Loucy (cell line): Measurements from ENCODE around the gene COX19.
A peak's percentile ranks its signal among the peaks of the same experiment; 100 is the strongest.

Experiments used
- H2AFZ ChIP-seq: fragments of 200-600 bp; sonication (generic); 2 replicates; pipeline ENCODE4 v1.6.0; 2016; ENCODE audit warnings: antibody characterized with exemption, mild to moderate bottlenecking, low read length, moderate library complexity
- H3F3A ChIP-seq: fragments of 200-600 bp; 2 replicates; pipeline ENCODE4 v1.6.0; 2016; ENCODE audit warnings: antibody characterized with exemption, low read depth, mild to moderate bottlenecking
- H3K27me3 ChIP-seq: fragments of 200-600 bp; sonication (generic); 2 replicates; pipeline ENCODE4 v1.6.1; 2014; ENCODE audit warnings: low read length, mild to moderate bottlenecking; ENCODE audit not compliant: insufficient read depth, poor library complexity, severe bottlenecking
- H3K36me3 ChIP-seq: fragments of 200-600 bp; sonication (generic); 2 replicates; pipeline ENCODE4 v1.6.1; 2016; ENCODE audit warnings: low read length; ENCODE audit not compliant: insufficient read depth
- H3K4me1 ChIP-seq: fragments of 200-600 bp; sonication (generic); 2 replicates; pipeline ENCODE4 v1.5.1; 2014; ENCODE audit warnings: low read length, mild to moderate bottlenecking; ENCODE audit not compliant: insufficient read depth, poor library complexity, severe bottlenecking
- H3K4me2 ChIP-seq: fragments of 200-600 bp; sonication (generic); 2 replicates; pipeline ENCODE4 v1.6.0; 2014; ENCODE audit warnings: antibody characterized with exemption, low read length, low read depth, mild to moderate bottlenecking; ENCODE audit not compliant: poor library complexity, severe bottlenecking
- H3K4me3 ChIP-seq: fragments of 200-600 bp; sonication (generic); 2 replicates; pipeline ENCODE4 v1.5.1; 2014; ENCODE audit warnings: low read length, mild to moderate bottlenecking, mixed read lengths; ENCODE audit not compliant: poor library complexity, severe bottlenecking
- H3K79me2 ChIP-seq: fragments of 200-600 bp; sonication (generic); 2 replicates; pipeline ENCODE4 v1.6.1; 2014; ENCODE audit warnings: low read length; ENCODE audit not compliant: insufficient read depth
- H3K9ac ChIP-seq: fragments of 200-600 bp; sonication (generic); 2 replicates; pipeline ENCODE4 v1.6.0; 2014; ENCODE audit warnings: mild to moderate bottlenecking, low read depth, low read length, moderate library complexity; ENCODE audit not compliant: poor library complexity, severe bottlenecking
- H3K9me2 ChIP-seq: fragments of 200-600 bp; sonication (generic); replicated peaks from 2 replicates; pipeline ENCODE4 v1.6.1; 2016; ENCODE audit warnings: low read depth, low read length, mixed read lengths
- H3K9me3 ChIP-seq: fragments of 200-600 bp; sonication (generic); 2 replicates; pipeline ENCODE4 v1.6.1; 2014; ENCODE audit warnings: mild to moderate bottlenecking, antibody characterized with exemption, low read length, low read depth; ENCODE audit not compliant: insufficient read depth
- H4K20me1 ChIP-seq: fragments of 200-600 bp; sonication (generic); 2 replicates; pipeline ENCODE4 v1.6.0; 2014; ENCODE audit warnings: antibody characterized with exemption, low read length, mild to moderate bottlenecking; ENCODE audit not compliant: insufficient read depth, poor library complexity, severe bottlenecking
- EZH2phosphoT487 ChIP-seq: fragments of 200-600 bp; IDR thresholded peaks from 2 replicates; pipeline ENCODE4 v1.6.1; 2018; ENCODE audit warnings: antibody characterized with exemption, mild to moderate bottlenecking, moderate library complexity, borderline replicate concordance
- TF ChIP-seq, protein P1 (sequence below): fragments of 200-600 bp; sonication (generic); conservative IDR thresholded peaks from 2 replicates; pipeline ENCODE4 v1.5.1; 2014; ENCODE audit warnings: mild to moderate bottlenecking, antibody characterized with exemption, low read length

Gene COX19

GRCh38 chr7:994592-995308, 19.4 kb upstream of the COX19 start:
- no peaks in the 10 kb centered on the region for H4K20me1 ChIP-seq
- no peak overlapping the region for H3K4me3 ChIP-seq
- TF ChIP-seq, protein P1, sequence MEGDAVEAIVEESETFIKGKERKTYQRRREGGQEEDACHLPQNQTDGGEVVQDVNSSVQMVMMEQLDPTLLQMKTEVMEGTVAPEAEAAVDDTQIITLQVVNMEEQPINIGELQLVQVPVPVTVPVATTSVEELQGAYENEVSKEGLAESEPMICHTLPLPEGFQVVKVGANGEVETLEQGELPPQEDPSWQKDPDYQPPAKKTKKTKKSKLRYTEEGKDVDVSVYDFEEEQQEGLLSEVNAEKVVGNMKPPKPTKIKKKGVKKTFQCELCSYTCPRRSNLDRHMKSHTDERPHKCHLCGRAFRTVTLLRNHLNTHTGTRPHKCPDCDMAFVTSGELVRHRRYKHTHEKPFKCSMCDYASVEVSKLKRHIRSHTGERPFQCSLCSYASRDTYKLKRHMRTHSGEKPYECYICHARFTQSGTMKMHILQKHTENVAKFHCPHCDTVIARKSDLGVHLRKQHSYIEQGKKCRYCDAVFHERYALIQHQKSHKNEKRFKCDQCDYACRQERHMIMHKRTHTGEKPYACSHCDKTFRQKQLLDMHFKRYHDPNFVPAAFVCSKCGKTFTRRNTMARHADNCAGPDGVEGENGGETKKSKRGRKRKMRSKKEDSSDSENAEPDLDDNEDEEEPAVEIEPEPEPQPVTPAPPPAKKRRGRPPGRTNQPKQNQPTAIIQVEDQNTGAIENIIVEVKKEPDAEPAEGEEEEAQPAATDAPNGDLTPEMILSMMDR = no peak
- TF ChIP-seq EZH2phosphoT487 = no peak
- no peaks in the 10 kb centered on the region for H3K27me3 ChIP-seq
- no peak overlapping the region for H2AFZ ChIP-seq
- peaks cover 4% of the 10 kb centered on the region for H3K4me1 ChIP-seq
- no peak overlapping the region for H3K9ac ChIP-seq
- no peaks in the 10 kb centered on the region for H3K9me3 ChIP-seq
- no peaks in the 10 kb centered on the region for H3K36me3 ChIP-seq
- H3K79me2 ChIP-seq = no peaks in the 10 kb centered on the region
- H3K4me2 ChIP-seq = no peak overlapping the region
- no peaks in the 10 kb centered on the region for H3F3A ChIP-seq
- no peaks in the 10 kb centered on the region for H3K9me2 ChIP-seq

- no peak overlapping the region for H3K9ac ChIP-seq
- no peaks in the 10 kb centered on the region for H3K9me2 ChIP-seq
- peak overlapping the region; percentile 30 for H3K4me2 ChIP-seq
- no peaks in the 10 kb centered on the region for H3K79me2 ChIP-seq
- no peaks in the 10 kb centered on the region for H3K27me3 ChIP-seq
- H4K20me1 ChIP-seq = no peaks in the 10 kb centered on the region
- H3K4me3 ChIP-seq = no peak overlapping the region
- H3K4me1 ChIP-seq = peaks cover 4% of the 10 kb centered on the region
- no peaks in the 10 kb centered on the region for H3F3A ChIP-seq
- no peak overlapping the region for H2AFZ ChIP-seq
- H3K36me3 ChIP-seq = no peaks in the 10 kb centered on the region
- TF ChIP-seq, protein P1 = peak; percentile 99
- no peak for TF ChIP-seq EZH2phosphoT487
- no peaks in the 10 kb centered on the region for H3K9me3 ChIP-seq
These were observed 17.6 kb upstream of the COX19 start for GRCh38 chr7:992709-993607.

DNA sequence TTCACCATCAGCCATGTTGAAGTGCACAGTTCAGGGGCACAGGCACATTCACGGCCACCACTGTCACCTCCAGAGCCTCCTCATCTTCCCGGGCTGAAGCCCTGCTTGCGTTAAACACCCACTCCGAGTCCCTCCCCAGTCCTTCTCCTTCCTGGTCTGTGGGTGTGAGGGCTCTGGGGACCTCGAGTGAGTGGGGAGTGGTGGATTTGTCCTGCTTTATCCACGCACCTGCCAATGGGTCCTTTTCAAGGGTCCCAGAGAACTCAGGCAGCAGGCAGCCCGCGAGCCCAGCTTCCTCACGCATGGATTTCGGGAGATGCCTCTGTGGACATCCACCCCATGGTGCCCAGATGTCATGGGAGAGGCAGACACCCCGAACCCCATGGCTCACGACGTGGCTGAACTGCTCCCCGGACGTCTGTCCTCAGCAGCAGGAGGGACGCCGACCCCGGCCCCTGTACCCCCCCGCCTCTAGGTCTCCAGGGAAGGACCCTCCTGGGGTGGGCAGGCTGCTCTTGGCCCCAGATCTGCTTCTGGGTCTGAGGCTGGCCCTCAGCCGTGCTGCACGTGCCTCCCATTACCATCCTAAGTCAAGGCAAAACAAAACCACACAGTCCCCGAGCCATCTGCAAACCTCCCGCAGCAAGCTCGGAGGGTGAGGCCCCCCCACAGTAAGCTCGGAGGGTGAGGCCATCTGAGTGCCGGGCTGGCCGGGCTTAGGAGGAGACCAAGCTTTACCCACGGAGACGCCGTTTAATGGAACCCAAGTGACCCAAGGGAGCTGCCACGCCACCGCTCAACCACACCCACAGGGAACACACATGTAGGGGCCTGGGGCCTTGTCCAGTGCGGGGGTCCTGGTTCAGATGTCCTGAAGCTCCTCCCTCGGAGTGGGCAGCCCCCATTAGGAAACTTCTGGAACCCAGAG, 16.6 kb upstream of the COX19 start:
- Histone ChIP-seq H3K79me2 (no peaks in the 10 kb centered on the region), H3K9me2 (no peaks in the 10 kb centered on the region), H4K20me1 (no peaks in the 10 kb centered on the region), H3K4me2 (no peak overlapping the region), H3K9me3 (no peaks in the 10 kb centered on the region), H3K4me1 (peaks cover 4% of the 10 kb centered on the region), H3K9ac (no peak overlapping the region), H3K27me3 (no peaks in the 10 kb centered on the region), H3F3A (no peaks in the 10 kb centered on the region), H3K36me3 (no peaks in the 10 kb centered on the region), H3K4me3 (no peak overlapping the region), H2AFZ (no peak overlapping the region)
- TF ChIP-seq, protein P1 = no peak
- no peak for TF ChIP-seq EZH2phosphoT487
